ENCODE results near the gene ABHD4.

DNA sequence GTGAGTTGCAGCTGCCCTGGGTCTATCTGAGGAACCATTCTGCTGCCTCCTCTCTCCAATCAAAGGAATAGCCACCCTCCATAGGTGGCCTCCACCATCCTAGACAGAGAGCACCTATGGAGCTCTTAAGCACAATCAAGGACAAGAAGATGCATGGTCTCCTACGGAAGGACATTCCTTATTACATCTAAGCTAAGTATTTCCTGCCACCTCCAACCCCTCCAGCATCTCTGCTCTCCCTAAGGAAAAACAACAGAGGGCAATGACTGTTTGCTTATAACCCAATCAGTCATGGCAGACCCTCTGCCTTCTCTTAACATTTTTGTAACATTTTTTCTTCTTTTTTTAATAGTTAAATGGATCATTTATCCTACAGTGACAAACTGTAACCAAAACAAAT is 60.8 kb downstream of the ABHD4 start:
- TF ChIP-seq EP300 (IDR thresholded peaks at IDR 0.05): no peak
- TF ChIP-seq, protein P1, sequence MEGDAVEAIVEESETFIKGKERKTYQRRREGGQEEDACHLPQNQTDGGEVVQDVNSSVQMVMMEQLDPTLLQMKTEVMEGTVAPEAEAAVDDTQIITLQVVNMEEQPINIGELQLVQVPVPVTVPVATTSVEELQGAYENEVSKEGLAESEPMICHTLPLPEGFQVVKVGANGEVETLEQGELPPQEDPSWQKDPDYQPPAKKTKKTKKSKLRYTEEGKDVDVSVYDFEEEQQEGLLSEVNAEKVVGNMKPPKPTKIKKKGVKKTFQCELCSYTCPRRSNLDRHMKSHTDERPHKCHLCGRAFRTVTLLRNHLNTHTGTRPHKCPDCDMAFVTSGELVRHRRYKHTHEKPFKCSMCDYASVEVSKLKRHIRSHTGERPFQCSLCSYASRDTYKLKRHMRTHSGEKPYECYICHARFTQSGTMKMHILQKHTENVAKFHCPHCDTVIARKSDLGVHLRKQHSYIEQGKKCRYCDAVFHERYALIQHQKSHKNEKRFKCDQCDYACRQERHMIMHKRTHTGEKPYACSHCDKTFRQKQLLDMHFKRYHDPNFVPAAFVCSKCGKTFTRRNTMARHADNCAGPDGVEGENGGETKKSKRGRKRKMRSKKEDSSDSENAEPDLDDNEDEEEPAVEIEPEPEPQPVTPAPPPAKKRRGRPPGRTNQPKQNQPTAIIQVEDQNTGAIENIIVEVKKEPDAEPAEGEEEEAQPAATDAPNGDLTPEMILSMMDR (IDR thresholded peaks at IDR 0.05): no peak
- TF ChIP-seq POLR2A (IDR thresholded peaks at IDR 0.05; ENCODE audit: low read depth): no peak
